KOPT-K1 (cell line): ENCODE data around the gene TMEM82.

Source experiments
- H3K27ac ChIP-seq: fragments of 200-600 bp; sonication (generic); 2 replicates; pipeline ENCODE4 v1.5.1; 2016; ENCODE audit warnings: antibody characterized with exemption, mild to moderate bottlenecking, low read depth, low read length; ENCODE audit not compliant: poor library complexity, severe bottlenecking
- H3K36me3 ChIP-seq: fragments of 200-600 bp; sonication (generic); 2 replicates; pipeline ENCODE4 v1.5.1; 2017; ENCODE audit warnings: antibody characterized with exemption, mild to moderate bottlenecking, low read length, moderate library complexity; ENCODE audit not compliant: insufficient read depth
- H3K9me3 ChIP-seq: fragments of 200-600 bp; sonication (generic); 2 replicates; pipeline ENCODE4 v1.5.1; 2017; ENCODE audit warnings: antibody characterized with exemption, low read length, mild to moderate bottlenecking; ENCODE audit not compliant: insufficient read depth, poor library complexity, severe bottlenecking

TMEM82 gene

GRCh38 chr1:15765495-15766194 is 23.3 kb downstream of the TMEM82 start:
- no peaks in the 10 kb centered on the region for H3K9me3 ChIP-seq
- no peaks in the 10 kb centered on the region for H3K36me3 ChIP-seq
- H3K27ac ChIP-seq = no peak overlapping the region

GRCh38 chr1:15767941-15768340 is 25.6 kb downstream of the TMEM82 start:
- Histone ChIP-seq H3K9me3 (no peaks in the 10 kb centered on the region), H3K36me3 (no peaks in the 10 kb centered on the region), H3K27ac (no peak overlapping the region)

- no peak overlapping the region for H3K27ac ChIP-seq
- no peaks in the 10 kb centered on the region for H3K9me3 ChIP-seq
- no peaks in the 10 kb centered on the region for H3K36me3 ChIP-seq
Observed at GRCh38 chr1:15768388-15768787, 26.1 kb downstream of the TMEM82 start.

- Histone ChIP-seq H3K27ac (no peak overlapping the region), H3K9me3 (no peaks in the 10 kb centered on the region), H3K36me3 (no peaks in the 10 kb centered on the region)
Observed at GRCh38 chr1:15770313-15770962, 28.1 kb downstream of the TMEM82 start.

GRCh38 chr1:15771836-15772515 is 29.7 kb downstream of the TMEM82 start:
- H3K9me3 ChIP-seq = no peaks in the 10 kb centered on the region
- H3K36me3 ChIP-seq = no peaks in the 10 kb centered on the region
- H3K27ac ChIP-seq = no peak overlapping the region

- no peaks in the 10 kb centered on the region for H3K36me3 ChIP-seq
- H3K9me3 ChIP-seq = no peaks in the 10 kb centered on the region
- no peak overlapping the region for H3K27ac ChIP-seq
Observed at GRCh38 chr1:15775706-15776105, 33.4 kb downstream of the TMEM82 start.

- Histone ChIP-seq H3K27ac (no peak overlapping the region), H3K9me3 (no peaks in the 10 kb centered on the region), H3K36me3 (no peaks in the 10 kb centered on the region)
Observed at GRCh38 chr1:15777909-15778707, 35.8 kb downstream of the TMEM82 start.

- no peak overlapping the region for H3K27ac ChIP-seq
- no peaks in the 10 kb centered on the region for H3K36me3 ChIP-seq
- no peaks in the 10 kb centered on the region for H3K9me3 ChIP-seq
Observed at GRCh38 chr1:15785683-15786082, 43.4 kb downstream of the TMEM82 start.

GRCh38 chr1:15786581-15786980 is 44.3 kb downstream of the TMEM82 start:
- H3K9me3 ChIP-seq = no peaks in the 10 kb centered on the region
- no peak overlapping the region for H3K27ac ChIP-seq
- no peaks in the 10 kb centered on the region for H3K36me3 ChIP-seq

GRCh38 chr1:15788624-15789301 is 46.5 kb downstream of the TMEM82 start:
- Histone ChIP-seq H3K27ac (no peak overlapping the region), H3K9me3 (no peaks in the 10 kb centered on the region), H3K36me3 (no peaks in the 10 kb centered on the region)

GRCh38 chr1:15796086-15796462 is 53.8 kb downstream of the TMEM82 start:
- H3K27ac ChIP-seq = no peak overlapping the region
- no peaks in the 10 kb centered on the region for H3K36me3 ChIP-seq
- no peaks in the 10 kb centered on the region for H3K9me3 ChIP-seq
